Stimulated activated CD8-positive, alpha-beta memory T cell treated with anti-CD3 and anti-CD28 coated beads, Interleukin-15, amount 100 ng/mL, for 4 hours (primary cell): ENCODE results near the gene IGSF9B.
A peak's percentile ranks its signal among the peaks of the same experiment; 100 is the strongest.
"Not testable (repeated sequence)": the region's sequence is repeated elsewhere in the genome, so short reads cannot be mapped to it uniquely, and the experiment has no call there.

Experiments
- DNase-seq, 2 donors: peaks; one replicate each; pipeline ENCODE4 v3.0.0-alpha.2; 2020; ENCODE audit warnings: low read depth in 2 of 2

Gene IGSF9B

GRCh38 chr11:133956650-133957633 lies at the start of gene IGSF9B:
Gene IGSF9B (minus strand): TSS chr11:133956968. CDS start chr11:133956754, 214 bp downstream.
- DNase-seq, result peak; percentile 79 to 83

GRCh38 chr11:134004496-134005172 lies 47.9 kb upstream of the IGSF9B start:
- no peak for DNase-seq

- DNase-seq, result no peak
Observed at GRCh38 chr11:134003792-134004495, 47.2 kb upstream of the IGSF9B start.

- DNase-seq, result not testable (repeated sequence)
Observed at GRCh38 chr11:134002819-134003218, 46.1 kb upstream of the IGSF9B start.

GRCh38 chr11:134002338-134002737 lies 45.6 kb upstream of the IGSF9B start:
- not testable (repeated sequence) for DNase-seq

GRCh38 chr11:134001596-134001995 lies 44.8 kb upstream of the IGSF9B start:
- DNase-seq, result no peak

- no peak for DNase-seq
Observed at GRCh38 chr11:134001088-134001487, 44.3 kb upstream of the IGSF9B start.

GRCh38 chr11:133999355-133999754 lies 42.6 kb upstream of the IGSF9B start:
- DNase-seq, result no peak

- no peak for DNase-seq
Observed at GRCh38 chr11:133997554-133997953, 40.8 kb upstream of the IGSF9B start.

GRCh38 chr11:133996671-133997070 lies 39.9 kb upstream of the IGSF9B start:
- no peak for DNase-seq

GRCh38 chr11:133995066-133995465 lies 38.3 kb upstream of the IGSF9B start:
- DNase-seq, result no peak

- DNase-seq, result no peak
Observed at GRCh38 chr11:133993921-133994320, 37.2 kb upstream of the IGSF9B start.

- DNase-seq, result no peak
Observed at GRCh38 chr11:133993107-133993506, 36.3 kb upstream of the IGSF9B start.

GRCh38 chr11:133992121-133992520 lies 35.4 kb upstream of the IGSF9B start:
- DNase-seq, result no peak

GRCh38 chr11:133991101-133991500 lies 34.3 kb upstream of the IGSF9B start:
- no peak for DNase-seq

- DNase-seq, result no peak
Observed at GRCh38 chr11:133990501-133990900, 33.7 kb upstream of the IGSF9B start.

GRCh38 chr11:133988686-133989410 lies 32.1 kb upstream of the IGSF9B start:
- no peak for DNase-seq

GRCh38 chr11:133987171-133987570 lies 30.4 kb upstream of the IGSF9B start:
- DNase-seq, result no peak

GRCh38 chr11:133985981-133986944 lies 29.5 kb upstream of the IGSF9B start:
- DNase-seq, result no peak

- DNase-seq, result no peak
Observed at GRCh38 chr11:133984828-133985227, 28.1 kb upstream of the IGSF9B start.
